DOHH2 (cell line): ENCODE results near the gene WHRN.

ENCODE experiments used
- H3F3A ChIP-seq: fragments of 200-600 bp; sonication (generic), shearing (Covaris generic); 2 replicates; pipeline ENCODE4 v1.6.0; 2016; ENCODE audit warnings: antibody characterized with exemption, mild to moderate bottlenecking; ENCODE audit not compliant: control insufficient read depth, insufficient read depth
- H3K27ac ChIP-seq: fragments of 200-600 bp; sonication (generic); 2 replicates; pipeline ENCODE4 v1.5.1; 2014; ENCODE audit warnings: low read depth, mild to moderate bottlenecking, low read length, moderate library complexity
- H3K27me3 ChIP-seq: fragments of 200-600 bp; sonication (generic); 2 replicates; pipeline ENCODE4 v1.6.1; 2014; ENCODE audit warnings: mild to moderate bottlenecking, low read length, mixed read lengths; ENCODE audit not compliant: control insufficient read depth
- H3K36me3 ChIP-seq: fragments of 200-600 bp; sonication (generic); 2 replicates; pipeline ENCODE4 v1.6.1; 2014; ENCODE audit warnings: mild to moderate bottlenecking, low read length, moderate library complexity, mixed read lengths; ENCODE audit not compliant: control insufficient read depth
- H3K4me1 ChIP-seq: fragments of 200-600 bp; sonication (generic); 2 replicates; pipeline ENCODE4 v1.6.1; 2014; ENCODE audit warnings: mild to moderate bottlenecking, low read length, mixed read lengths; ENCODE audit not compliant: control insufficient read depth
- H3K4me2 ChIP-seq: fragments of 200-600 bp; sonication (generic); 2 replicates; pipeline ENCODE4 v1.6.0; 2014; ENCODE audit warnings: mild to moderate bottlenecking, low read length, moderate library complexity
- H3K4me3 ChIP-seq: fragments of 200-600 bp; sonication (generic); 2 replicates; pipeline ENCODE4 v1.5.1; 2014; ENCODE audit warnings: mild to moderate bottlenecking, low read length, mixed read lengths
- H3K79me2 ChIP-seq: fragments of 200-600 bp; sonication (generic); 2 replicates; pipeline ENCODE4 v1.6.1; 2014; ENCODE audit warnings: mild to moderate bottlenecking, low read length, mixed read lengths; ENCODE audit not compliant: control insufficient read depth
- H3K9me2 ChIP-seq: fragments of 200-600 bp; sonication (generic); replicated peaks from 2 replicates; pipeline ENCODE4 v1.6.1; 2014; ENCODE audit warnings: mild to moderate bottlenecking, low read length, mixed read lengths; ENCODE audit not compliant: control insufficient read depth
- H3K9me3 ChIP-seq: fragments of 200-600 bp; sonication (generic); 2 replicates; pipeline ENCODE4 v1.6.1; 2014; ENCODE audit warnings: antibody characterized with exemption, low read length, mixed read lengths; ENCODE audit not compliant: control insufficient read depth, insufficient read depth
- H4K20me1 ChIP-seq: fragments of 200-600 bp; sonication (generic); 2 replicates; pipeline ENCODE4 v1.6.0; 2014; ENCODE audit warnings: low read depth, mild to moderate bottlenecking, antibody characterized with exemption, low read length, moderate library complexity; ENCODE audit not compliant: control insufficient read depth, insufficient read depth
- EZH2phosphoT487 ChIP-seq: fragments of 200-600 bp; sonication (generic); IDR thresholded peaks from 2 replicates; pipeline ENCODE4 v1.6.1; 2017; ENCODE audit warnings: borderline replicate concordance, mild to moderate bottlenecking, antibody characterized with exemption, low read length, moderate library complexity, mixed read lengths
- TF ChIP-seq, protein P1 (sequence below): fragments of 200-600 bp; sonication (generic); IDR thresholded peaks from one replicate; pipeline ENCODE4 v1.5.1; 2014; ENCODE audit warnings: antibody characterized with exemption, mild to moderate bottlenecking, low read depth, low read length; ENCODE audit not compliant: poor library complexity, severe bottlenecking

Gene WHRN

DNA sequence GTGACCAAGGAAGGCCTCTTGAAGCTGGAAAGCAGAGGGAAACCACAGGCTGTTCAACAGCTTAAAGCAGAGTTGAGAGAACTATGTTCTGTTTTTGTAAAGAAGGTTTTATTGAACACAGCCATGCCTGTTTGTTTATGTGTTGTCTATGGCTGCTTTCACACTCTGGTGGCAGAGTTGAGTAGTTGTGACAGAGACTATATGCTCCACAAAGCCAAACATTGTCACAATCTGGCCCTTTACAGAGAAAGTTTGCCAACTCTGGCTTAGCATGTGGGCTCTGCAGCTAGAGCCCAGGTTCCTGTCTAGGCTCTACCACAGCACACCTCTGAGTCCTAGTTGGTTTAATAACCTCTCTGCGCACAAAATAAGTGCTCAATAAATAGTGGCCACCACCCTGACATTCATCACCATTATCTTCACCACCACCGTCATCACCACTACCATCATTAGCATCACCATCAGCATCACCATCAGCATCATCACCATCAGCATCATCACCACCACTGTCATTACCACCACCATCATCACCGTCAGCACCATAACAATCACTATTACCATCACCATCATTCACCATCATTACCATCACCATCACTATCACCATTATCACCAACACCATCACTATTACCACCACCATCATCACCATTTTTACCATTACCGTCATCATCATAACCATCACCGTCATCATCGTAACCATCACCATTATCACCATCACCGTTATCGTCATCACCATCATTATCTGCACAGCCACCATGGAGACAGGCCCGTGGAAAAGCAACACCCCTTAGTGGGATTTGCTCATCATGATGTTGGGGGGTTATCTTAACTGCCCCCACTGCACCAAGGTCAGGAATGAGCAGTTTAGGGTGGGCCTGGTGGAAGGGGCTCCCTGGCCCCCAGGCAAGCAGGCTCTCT is 135.8 kb downstream of the WHRN start:
- peaks cover 85% of the 10 kb centered on the region for H3K36me3 ChIP-seq

GRCh38 chr9:114367772-114368569 is 137.3 kb downstream of the WHRN start:
- H3K79me2 ChIP-seq = peaks cover 61% of the 10 kb centered on the region
- H3K27ac ChIP-seq = peak overlapping the region; percentile 99
- H3K4me2 ChIP-seq = peak overlapping the region; percentile 91

More for the DNA sequence above, 135.8 kb downstream of the WHRN start:
- Histone ChIP-seq H3K4me1 (peaks cover 98% of the 10 kb centered on the region), H3K27me3 (no peaks in the 10 kb centered on the region), H3K9me3 (no peaks in the 10 kb centered on the region), H3K9me2 (no peaks in the 10 kb centered on the region), H3K4me3 (peak overlapping the region; percentile 70), H3K4me2 (peak overlapping the region; percentile 74), H3K27ac (peak overlapping the region; percentile 99), H3K79me2 (peaks cover 54% of the 10 kb centered on the region), H4K20me1 (no peaks in the 10 kb centered on the region), H3F3A (peaks cover 74% of the 10 kb centered on the region)
- TF ChIP-seq EZH2phosphoT487 = no peak
- TF ChIP-seq, protein P1, sequence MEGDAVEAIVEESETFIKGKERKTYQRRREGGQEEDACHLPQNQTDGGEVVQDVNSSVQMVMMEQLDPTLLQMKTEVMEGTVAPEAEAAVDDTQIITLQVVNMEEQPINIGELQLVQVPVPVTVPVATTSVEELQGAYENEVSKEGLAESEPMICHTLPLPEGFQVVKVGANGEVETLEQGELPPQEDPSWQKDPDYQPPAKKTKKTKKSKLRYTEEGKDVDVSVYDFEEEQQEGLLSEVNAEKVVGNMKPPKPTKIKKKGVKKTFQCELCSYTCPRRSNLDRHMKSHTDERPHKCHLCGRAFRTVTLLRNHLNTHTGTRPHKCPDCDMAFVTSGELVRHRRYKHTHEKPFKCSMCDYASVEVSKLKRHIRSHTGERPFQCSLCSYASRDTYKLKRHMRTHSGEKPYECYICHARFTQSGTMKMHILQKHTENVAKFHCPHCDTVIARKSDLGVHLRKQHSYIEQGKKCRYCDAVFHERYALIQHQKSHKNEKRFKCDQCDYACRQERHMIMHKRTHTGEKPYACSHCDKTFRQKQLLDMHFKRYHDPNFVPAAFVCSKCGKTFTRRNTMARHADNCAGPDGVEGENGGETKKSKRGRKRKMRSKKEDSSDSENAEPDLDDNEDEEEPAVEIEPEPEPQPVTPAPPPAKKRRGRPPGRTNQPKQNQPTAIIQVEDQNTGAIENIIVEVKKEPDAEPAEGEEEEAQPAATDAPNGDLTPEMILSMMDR = no peak

DNA sequence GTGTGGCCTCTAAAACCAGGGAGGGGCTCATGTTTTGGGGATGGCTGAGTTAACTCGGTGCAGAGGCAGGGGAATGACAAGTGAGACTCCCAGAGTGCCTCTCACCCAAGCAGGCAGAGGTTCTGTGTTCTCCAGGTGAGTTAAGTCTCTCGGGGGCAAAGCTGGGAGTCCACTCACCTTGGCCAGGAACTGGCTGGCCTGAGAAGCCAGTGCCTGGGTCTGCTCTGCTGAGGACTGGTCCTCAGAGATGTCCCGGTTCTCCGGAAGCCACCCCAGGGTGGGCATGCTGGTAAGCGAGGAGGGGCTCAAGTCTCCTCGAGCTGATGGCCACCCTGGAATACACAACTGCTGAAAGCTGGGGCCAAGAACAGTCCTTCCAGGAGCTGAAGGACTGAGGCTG is 137.9 kb downstream of the WHRN start:
- H3K4me1 ChIP-seq = peaks cover 94% of the 10 kb centered on the region
- H3K9me2 ChIP-seq = no peaks in the 10 kb centered on the region
- H3K27me3 ChIP-seq = no peaks in the 10 kb centered on the region
- peak overlapping the region; percentile 99 for H3K27ac ChIP-seq
- no peaks in the 10 kb centered on the region for H4K20me1 ChIP-seq
- H3K36me3 ChIP-seq = peaks cover 89% of the 10 kb centered on the region
- peak overlapping the region; percentile 67 for H3K4me3 ChIP-seq
- peaks cover 61% of the 10 kb centered on the region for H3F3A ChIP-seq
- H3K4me2 ChIP-seq = peak overlapping the region; percentile 91
- H3K9me3 ChIP-seq = no peaks in the 10 kb centered on the region
- no peak for TF ChIP-seq EZH2phosphoT487
- TF ChIP-seq, protein P1 = no peak
- H3K79me2 ChIP-seq = peaks cover 66% of the 10 kb centered on the region

More at GRCh38 chr9:114367772-114368569, 137.3 kb downstream of the WHRN start:
- H3K9me3 ChIP-seq = no peaks in the 10 kb centered on the region
- no peaks in the 10 kb centered on the region for H3K27me3 ChIP-seq
- TF ChIP-seq EZH2phosphoT487 = no peak
- TF ChIP-seq, protein P1 = no peak
- H4K20me1 ChIP-seq = no peaks in the 10 kb centered on the region
- peaks cover 87% of the 10 kb centered on the region for H3K36me3 ChIP-seq
- no peaks in the 10 kb centered on the region for H3K9me2 ChIP-seq
- H3K4me1 ChIP-seq = peaks cover 98% of the 10 kb centered on the region
- peaks cover 64% of the 10 kb centered on the region for H3F3A ChIP-seq
- peak overlapping the region; percentile 67 for H3K4me3 ChIP-seq
